Muscle of arm (tissue), 12 donors: ENCODE results near the gene SLC2A2. TPM values are rescaled to one million over a fixed set of nuclear protein-coding genes. Genes with fewer than 3 reads are reported as not detected.

Experiments
- polyA plus RNA-seq, 12 donors: library from polyadenylated mRNA; unstranded; fragments of 120-200 nt; gene quantifications; one replicate each; pipeline ENCODE4 v1.2.1, GENCODE V29; 2013; ENCODE audit not compliant: insufficient read length in 12 of 12

SLC2A2 gene
- polyA plus RNA-seq, 12 donors, result 0.19 to 1.7 (median 0.48) TPM; not detected in 9

Other genes with a start within 250 kb of the SLC2A2 start
- 100 to 1,000 TPM in 1 of 12 donors, 10 to 100 TPM in 10, not detected in 1; 43.9 to 188 (median 67.0) TPM for gene RPL22L1, start 156.5 kb downstream of the SLC2A2 start, polyA plus RNA-seq
- 1 to 10 TPM in 11 of 12 donors, not detected in 1; 3.0 to 7.3 (median 4.9) TPM for gene EIF5A2, start 118.1 kb downstream of the SLC2A2 start, polyA plus RNA-seq